Panc1 (cell line): Measurements from ENCODE around the gene ZDHHC14.

Experiments used
- POLR2AphosphoS5 ChIP-seq: IDR thresholded peaks from 2 replicates; pipeline ENCODE4 v1.6.1; 2012; ENCODE audit warnings: mild to moderate bottlenecking, low read depth, low read length, moderate library complexity
- REST ChIP-seq, 2 experiments: IDR thresholded peaks; 2 replicates each; pipeline ENCODE4 v1.6.1; 2011 to 2012; ENCODE audit warnings: low read depth in 2 of 2, control low read depth in 1 of 2, low read length in 1 of 2, mild to moderate bottlenecking in 1 of 2, moderate library complexity in 1 of 2; ENCODE audit not compliant: insufficient read depth in 1 of 2
- TF ChIP-seq, protein P1 (sequence below): fragments of 450-650 bp; IDR thresholded peaks from 2 replicates; pipeline ENCODE4 v1.5.1; 2017; ENCODE audit warnings: mild to moderate bottlenecking

DNA sequence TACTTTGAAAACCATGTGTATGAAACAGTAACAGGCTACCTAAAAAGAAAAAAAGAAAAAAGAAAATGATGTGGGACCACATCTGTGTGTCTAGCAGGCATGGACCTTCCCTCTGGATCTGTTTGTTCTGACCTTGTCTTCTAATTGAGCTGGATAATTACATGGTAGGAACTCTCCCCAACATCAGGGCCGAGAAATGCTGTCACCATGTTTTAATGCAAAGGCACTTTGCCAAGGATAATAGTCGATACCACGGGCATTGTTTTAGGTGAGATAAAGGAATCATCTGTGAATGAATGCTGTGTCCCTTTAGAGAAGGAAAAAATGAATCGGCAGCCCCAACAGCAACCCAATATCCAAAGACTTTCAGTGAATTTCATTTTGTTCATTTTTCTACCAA is 149.1 kb downstream of the ZDHHC14 start:
- TF ChIP-seq, protein P1, sequence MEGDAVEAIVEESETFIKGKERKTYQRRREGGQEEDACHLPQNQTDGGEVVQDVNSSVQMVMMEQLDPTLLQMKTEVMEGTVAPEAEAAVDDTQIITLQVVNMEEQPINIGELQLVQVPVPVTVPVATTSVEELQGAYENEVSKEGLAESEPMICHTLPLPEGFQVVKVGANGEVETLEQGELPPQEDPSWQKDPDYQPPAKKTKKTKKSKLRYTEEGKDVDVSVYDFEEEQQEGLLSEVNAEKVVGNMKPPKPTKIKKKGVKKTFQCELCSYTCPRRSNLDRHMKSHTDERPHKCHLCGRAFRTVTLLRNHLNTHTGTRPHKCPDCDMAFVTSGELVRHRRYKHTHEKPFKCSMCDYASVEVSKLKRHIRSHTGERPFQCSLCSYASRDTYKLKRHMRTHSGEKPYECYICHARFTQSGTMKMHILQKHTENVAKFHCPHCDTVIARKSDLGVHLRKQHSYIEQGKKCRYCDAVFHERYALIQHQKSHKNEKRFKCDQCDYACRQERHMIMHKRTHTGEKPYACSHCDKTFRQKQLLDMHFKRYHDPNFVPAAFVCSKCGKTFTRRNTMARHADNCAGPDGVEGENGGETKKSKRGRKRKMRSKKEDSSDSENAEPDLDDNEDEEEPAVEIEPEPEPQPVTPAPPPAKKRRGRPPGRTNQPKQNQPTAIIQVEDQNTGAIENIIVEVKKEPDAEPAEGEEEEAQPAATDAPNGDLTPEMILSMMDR, result no peak
- TF ChIP-seq REST (IDR thresholded peaks at IDR 0.05; ENCODE audit: insufficient read depth in 1 of 2, low read depth in 2 of 2, low read length in 1 of 2), result no peak
- TF ChIP-seq POLR2AphosphoS5, result no peak
